Fibroblast of lung (primary cell): Measurements from ENCODE around the gene AMHR2. TPM values are rescaled to one million over a fixed set of nuclear protein-coding genes. Genes with fewer than 3 reads are reported as not detected.

ENCODE experiments used
- polyA plus RNA-seq, 2 donors: library from polyadenylated mRNA; depleted of rRNA in 1 of 2; stranded (reverse) in 1 of 2; unstranded in 1 of 2; fragments of >200 nt; gene quantifications; 2 replicates each; pipeline ENCODE4 v1.2.1, GENCODE V29; 2011 to 2012; ENCODE audit warnings: missing spikeins in 1 of 2
- total RNA-seq: library from RNA; depleted of rRNA; stranded (reverse); fragments of >200 nt; gene quantifications from 2 replicates; pipeline ENCODE4 v1.2.1, GENCODE V29; 2014

Gene AMHR2
- total and polyA plus RNA-seq, 2 donors (not counting 1 experiment from before 2014, with no cell fraction given) = not detected

Other genes with a start within 250 kb of the AMHR2 start
- 14.6 and 16.8 TPM in 2 replicates for gene ZNF740, start 243.1 kb upstream of the AMHR2 start, total RNA-seq
- 7.3 and 10.6 TPM in 2 replicates for gene ZNF740, start 243.1 kb upstream of the AMHR2 start, polyA plus RNA-seq
- gene CSAD, start 242.9 kb upstream of the AMHR2 start, total RNA-seq = 6.4 and 10.1 TPM in 2 replicates
- gene CSAD, start 242.9 kb upstream of the AMHR2 start, polyA plus RNA-seq = 6.9 and 7.8 TPM in 2 replicates
- 0.26 and 0.50 TPM in 2 replicates for gene ITGB7, start 216.6 kb upstream of the AMHR2 start, total RNA-seq
- 0.15 and 0.20 TPM in 2 replicates for gene ITGB7, start 216.6 kb upstream of the AMHR2 start, polyA plus RNA-seq
- gene RARG, start 191.6 kb upstream of the AMHR2 start, total RNA-seq = 26.7 and 51.4 TPM in 2 replicates
- gene RARG, start 191.6 kb upstream of the AMHR2 start, polyA plus RNA-seq = 26.9 and 30.4 TPM in 2 replicates
- gene ESPL1, start 155.6 kb upstream of the AMHR2 start, total RNA-seq = 0.26 and 1.8 TPM in 2 replicates
- 1.4 and 5.8 TPM in 2 replicates for gene ESPL1, start 155.6 kb upstream of the AMHR2 start, polyA plus RNA-seq
- 735 and 788 TPM in 2 replicates for gene PFDN5, start 128.3 kb upstream of the AMHR2 start, total RNA-seq
- gene PFDN5, start 128.3 kb upstream of the AMHR2 start, polyA plus RNA-seq = 977 and 1,007 TPM in 2 replicates
- gene MYG1, start 124.2 kb upstream of the AMHR2 start, total RNA-seq = 52.0 and 55.7 TPM in 2 replicates
- 40.8 and 52.2 TPM in 2 replicates for gene MYG1, start 124.2 kb upstream of the AMHR2 start, polyA plus RNA-seq
- 29.5 and 37.8 TPM in 2 replicates for gene AAAS, start 102.2 kb upstream of the AMHR2 start, total RNA-seq
- gene AAAS, start 102.2 kb upstream of the AMHR2 start, polyA plus RNA-seq = 34.2 and 50.4 TPM in 2 replicates
- not detected in 2 replicates for gene SP7, start 87.5 kb upstream of the AMHR2 start, total RNA-seq
- gene SP7, start 87.5 kb upstream of the AMHR2 start, polyA plus RNA-seq = not detected in 2 replicates
- gene SP1, start 43.7 kb upstream of the AMHR2 start, total RNA-seq = 31.3 and 35.3 TPM in 2 replicates
- 38.9 and 42.0 TPM in 2 replicates for gene SP1, start 43.7 kb upstream of the AMHR2 start, polyA plus RNA-seq
- 30.3 and 48.1 TPM in 2 replicates for gene PRR13, start 17.9 kb downstream of the AMHR2 start, total RNA-seq
- 114 and 157 TPM in 2 replicates for gene PRR13, start 17.9 kb downstream of the AMHR2 start, polyA plus RNA-seq
- 251 and 271 TPM in 2 replicates for gene PCBP2, start 28.2 kb downstream of the AMHR2 start, total RNA-seq
- gene PCBP2, start 28.2 kb downstream of the AMHR2 start, polyA plus RNA-seq = 315 and 374 TPM in 2 replicates
- gene MAP3K12, start 75.6 kb downstream of the AMHR2 start, total RNA-seq = 37.8 and 40.8 TPM in 2 replicates
- 31.2 and 31.6 TPM in 2 replicates for gene MAP3K12, start 75.6 kb downstream of the AMHR2 start, polyA plus RNA-seq
- 37.8 and 39.3 TPM in 2 replicates for gene TARBP2, start 77.4 kb downstream of the AMHR2 start, total RNA-seq
- 19.8 and 25.9 TPM in 2 replicates for gene TARBP2, start 77.4 kb downstream of the AMHR2 start, polyA plus RNA-seq
- gene NPFF, start 83.6 kb downstream of the AMHR2 start, total RNA-seq = not detected in 2 replicates
- gene NPFF, start 83.6 kb downstream of the AMHR2 start, polyA plus RNA-seq = not detected in 2 replicates
- 7.4 and 11.4 TPM in 2 replicates for gene ATF7, start 202.5 kb downstream of the AMHR2 start, total RNA-seq
- 24.7 and 27.4 TPM in 2 replicates for gene ATF7, start 202.5 kb downstream of the AMHR2 start, polyA plus RNA-seq